GM19099 (cell line): ENCODE results near the gene INPP4A.

ENCODE experiments used
- POLR2A ChIP-seq: IDR thresholded peaks from 3 replicates; pipeline ENCODE4 v1.6.1; 2011; ENCODE audit warnings: low read depth; ENCODE audit not compliant: insufficient read length; ENCODE audit errors: extremely low read depth

The INPP4A gene

GRCh38 chr2:98520806-98521205, 76.1 kb downstream of the INPP4A start:
- TF ChIP-seq POLR2A: no peak

GRCh38 chr2:98521266-98521665, 76.6 kb downstream of the INPP4A start:
- no peak for TF ChIP-seq POLR2A

- no peak for TF ChIP-seq POLR2A
These were observed 78.2 kb downstream of the INPP4A start for GRCh38 chr2:98522854-98523253.

GRCh38 chr2:98524168-98524567, 79.5 kb downstream of the INPP4A start:
- no peak for TF ChIP-seq POLR2A

- TF ChIP-seq POLR2A: no peak
These were observed 83.7 kb downstream of the INPP4A start for GRCh38 chr2:98528349-98528748.

- TF ChIP-seq POLR2A: no peak
These were observed 85.5 kb downstream of the INPP4A start for GRCh38 chr2:98530114-98530513.

- TF ChIP-seq POLR2A: no peak
These were observed 88.1 kb downstream of the INPP4A start for GRCh38 chr2:98532756-98533155.

GRCh38 chr2:98533547-98533946, 88.9 kb downstream of the INPP4A start:
- TF ChIP-seq POLR2A: no peak

- no peak for TF ChIP-seq POLR2A
These were observed 90.1 kb downstream of the INPP4A start for GRCh38 chr2:98534761-98535160.

- TF ChIP-seq POLR2A: no peak
These were observed 91.5 kb downstream of the INPP4A start for GRCh38 chr2:98535971-98536677.

GRCh38 chr2:98537390-98538126, 92.9 kb downstream of the INPP4A start:
- no peak for TF ChIP-seq POLR2A

- TF ChIP-seq POLR2A: no peak
These were observed 93.8 kb downstream of the INPP4A start for GRCh38 chr2:98538280-98539041.

GRCh38 chr2:98539056-98539735, 94.5 kb downstream of the INPP4A start:
- TF ChIP-seq POLR2A: no peak

GRCh38 chr2:98540536-98540935, 95.9 kb downstream of the INPP4A start:
- TF ChIP-seq POLR2A: no peak

- no peak for TF ChIP-seq POLR2A
These were observed 96.8 kb downstream of the INPP4A start for GRCh38 chr2:98541489-98541888.
